GM19239 (cell line): ENCODE data around the gene C19orf81.
A peak's percentile ranks its signal among the peaks of the same experiment; 100 is the strongest.

ENCODE experiments used
- DNase-seq: peaks from one replicate; pipeline ENCODE4 v3.0.0; 2011; ENCODE audit warnings: low spot score; ENCODE audit not compliant: insufficient read length
- FAIRE-seq: peaks from 2 replicates; lab custom pipeline; 2011; peaks lifted over from hg19 to GRCh38; lab: Jason Lieb, UNC

C19orf81 gene

GRCh38 chr19:50703915-50704796 is 54.9 kb downstream of the C19orf81 start:
- DNase-seq (no peak), FAIRE-seq (no peak)

DNA sequence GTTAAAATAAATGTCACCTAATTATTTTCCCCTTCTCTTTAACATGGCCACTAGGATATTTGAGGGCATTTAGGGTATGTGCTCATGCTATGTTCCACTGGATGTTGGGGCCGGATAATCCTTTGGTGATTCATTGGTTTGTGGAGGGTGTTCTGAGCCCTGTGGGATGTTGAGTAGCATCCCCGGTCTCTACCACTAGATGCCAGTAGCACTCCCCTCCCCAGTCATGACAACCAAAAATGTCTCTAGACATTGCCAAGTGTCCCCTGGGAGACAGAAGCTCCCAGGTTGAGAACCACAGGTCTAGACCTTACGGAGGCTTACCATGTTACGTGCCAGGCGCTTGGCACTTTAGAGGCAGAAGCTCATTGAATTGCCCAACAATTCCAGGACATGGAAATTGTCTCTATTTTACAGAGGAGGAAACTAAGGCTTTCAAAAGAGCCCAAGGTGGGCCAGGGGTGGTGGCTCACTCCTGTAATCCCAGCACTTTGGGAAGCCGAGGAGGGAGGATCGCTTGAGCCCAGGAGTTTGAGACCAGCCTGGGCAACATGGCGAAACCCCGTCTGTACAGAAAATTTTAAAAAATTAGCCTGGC is 56.3 kb downstream of the C19orf81 start:
- DNase-seq (peak; percentile 80), FAIRE-seq (peak; percentile 91)

- FAIRE-seq (no peak), DNase-seq (no peak)
These were observed 57.1 kb downstream of the C19orf81 start for GRCh38 chr19:50706387-50706786.

DNA sequence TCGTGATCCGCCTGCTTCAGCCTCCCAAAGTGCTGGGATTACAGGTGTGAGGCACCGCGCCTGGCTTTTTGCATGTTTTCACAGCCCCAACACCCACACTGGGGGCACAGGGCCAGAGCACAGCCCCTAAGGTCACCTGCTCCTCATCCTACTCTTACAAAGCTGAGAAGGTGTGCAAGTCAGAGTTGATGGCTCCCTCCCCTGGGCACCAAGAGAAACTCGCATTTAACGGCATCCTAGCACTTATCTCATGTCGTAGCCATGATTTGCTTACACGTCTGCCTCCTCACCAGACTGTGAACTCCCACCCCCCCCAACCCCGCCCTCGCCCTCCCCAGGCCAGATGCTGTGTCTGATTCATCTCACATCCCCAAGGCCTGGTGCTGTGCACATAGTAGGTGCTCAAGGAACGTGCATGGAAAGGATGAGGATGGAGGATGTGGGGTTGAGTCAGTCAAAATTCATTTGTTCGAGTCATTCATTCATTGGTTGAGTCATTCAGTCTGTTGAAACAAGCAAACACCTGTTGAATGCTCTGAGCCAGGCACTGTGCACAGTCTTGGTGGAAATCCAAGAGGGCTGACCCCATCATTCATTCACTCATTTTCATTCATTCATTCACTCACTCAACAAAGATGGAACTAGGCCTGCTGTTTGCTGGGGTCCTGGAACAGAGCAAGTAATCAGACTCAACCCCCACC is 59.1 kb downstream of the C19orf81 start:
- DNase-seq = no peak
- FAIRE-seq = no peak
